Measurements from ENCODE around the gene TAOK3.

The TAOK3 gene

DNA sequence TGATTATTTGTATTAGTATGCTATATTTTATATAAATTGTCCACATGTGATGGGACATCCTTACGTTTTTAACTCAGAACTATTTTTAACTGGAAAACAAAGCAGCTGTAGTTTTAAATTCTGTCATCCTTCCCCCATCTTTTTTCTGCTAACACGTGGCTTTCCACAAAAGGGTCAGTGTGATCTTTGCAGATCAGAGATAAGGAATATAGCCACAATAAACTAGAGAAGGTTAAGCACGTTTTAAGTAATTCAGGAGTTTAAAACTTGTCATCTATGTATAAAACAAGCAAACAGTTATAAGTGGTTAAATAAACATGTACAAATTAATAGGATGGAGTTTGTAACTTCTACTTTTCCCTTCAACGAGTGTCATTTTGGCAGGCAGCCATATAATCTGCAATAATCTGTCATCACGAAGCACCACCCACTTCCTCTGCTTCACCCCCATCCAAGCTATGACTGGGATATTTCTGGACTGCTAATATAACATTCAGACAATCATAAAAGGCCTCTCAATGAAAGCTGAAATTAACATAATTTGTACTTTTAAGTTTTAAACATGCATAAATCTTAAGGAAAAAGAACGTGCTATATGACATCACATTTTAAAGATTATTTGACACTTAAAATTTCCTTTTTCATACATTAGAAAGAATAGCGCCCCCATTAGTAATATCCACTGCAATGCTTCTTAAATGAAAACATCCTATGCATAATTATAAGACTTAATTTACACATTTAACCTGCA is 15.3 kb downstream of the TAOK3 start:
- no peak overlapping the region for H3K27ac ChIP-seq (ENCODE audit: low read length)
- H3K79me2 ChIP-seq (ENCODE audit: low read length): no peaks in the 10 kb centered on the region
- no peak for DNase-seq

DNA sequence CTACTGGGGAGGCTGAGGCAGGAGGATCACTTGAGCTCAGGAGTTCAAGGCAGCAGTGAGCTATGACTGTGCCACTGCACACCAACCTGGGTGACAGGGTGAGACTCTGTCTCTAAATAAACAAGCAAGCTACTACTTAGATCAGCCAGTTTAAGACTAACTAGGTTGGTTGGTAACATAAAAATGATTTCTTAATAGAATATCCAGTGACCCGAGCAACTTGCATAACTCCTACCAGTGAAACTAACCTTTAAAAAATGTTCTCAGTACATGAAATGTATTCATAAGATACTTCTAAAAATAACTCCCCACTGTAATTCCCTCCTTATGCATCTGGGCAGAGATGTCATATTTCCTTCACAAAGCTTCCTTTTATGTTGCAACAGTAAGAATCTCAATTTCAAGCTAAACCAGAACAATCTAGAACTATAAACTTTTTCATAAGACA is 15.9 kb downstream of the TAOK3 start:
- TF ChIP-seq EZH2 (optimal IDR thresholded peaks at IDR 0.05; ENCODE audit: low read depth, low read length) (no peak), EZH2phosphoT487 (IDR thresholded peaks at IDR 0.05; ENCODE audit: low read length) (no peak)
- TF ChIP-seq, protein P1, sequence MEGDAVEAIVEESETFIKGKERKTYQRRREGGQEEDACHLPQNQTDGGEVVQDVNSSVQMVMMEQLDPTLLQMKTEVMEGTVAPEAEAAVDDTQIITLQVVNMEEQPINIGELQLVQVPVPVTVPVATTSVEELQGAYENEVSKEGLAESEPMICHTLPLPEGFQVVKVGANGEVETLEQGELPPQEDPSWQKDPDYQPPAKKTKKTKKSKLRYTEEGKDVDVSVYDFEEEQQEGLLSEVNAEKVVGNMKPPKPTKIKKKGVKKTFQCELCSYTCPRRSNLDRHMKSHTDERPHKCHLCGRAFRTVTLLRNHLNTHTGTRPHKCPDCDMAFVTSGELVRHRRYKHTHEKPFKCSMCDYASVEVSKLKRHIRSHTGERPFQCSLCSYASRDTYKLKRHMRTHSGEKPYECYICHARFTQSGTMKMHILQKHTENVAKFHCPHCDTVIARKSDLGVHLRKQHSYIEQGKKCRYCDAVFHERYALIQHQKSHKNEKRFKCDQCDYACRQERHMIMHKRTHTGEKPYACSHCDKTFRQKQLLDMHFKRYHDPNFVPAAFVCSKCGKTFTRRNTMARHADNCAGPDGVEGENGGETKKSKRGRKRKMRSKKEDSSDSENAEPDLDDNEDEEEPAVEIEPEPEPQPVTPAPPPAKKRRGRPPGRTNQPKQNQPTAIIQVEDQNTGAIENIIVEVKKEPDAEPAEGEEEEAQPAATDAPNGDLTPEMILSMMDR (IDR thresholded peaks at IDR 0.05; ENCODE audit: low read length): no peak
- H3K4me3 ChIP-seq (ENCODE audit: low read length): no peak overlapping the region
- H3K4me2 ChIP-seq (ENCODE audit: low read depth, low read length): no peak overlapping the region
- H3K36me3 ChIP-seq (replicated peaks; ENCODE audit: insufficient read depth, low read length): no peaks in the 10 kb centered on the region
- H3K27ac ChIP-seq (ENCODE audit: low read length): no peak overlapping the region
- H3K9me2 ChIP-seq (replicated peaks; ENCODE audit: insufficient read depth, low read length): no peaks in the 10 kb centered on the region
- no peaks in the 10 kb centered on the region for H3K9me3 ChIP-seq (replicated peaks; ENCODE audit: insufficient read depth, low read length)
- no peaks in the 10 kb centered on the region for H4K20me1 ChIP-seq (ENCODE audit: insufficient read depth, low read length)
- no peak for DNase-seq
- H2AFZ ChIP-seq (ENCODE audit: low read length): no peak overlapping the region
- no peak overlapping the region for H3K9ac ChIP-seq (ENCODE audit: low read length)
- H3K79me2 ChIP-seq (ENCODE audit: low read length): no peaks in the 10 kb centered on the region
- H3K27me3 ChIP-seq (replicated peaks; ENCODE audit: insufficient read depth, low read length): no peaks in the 10 kb centered on the region
- no peaks in the 10 kb centered on the region for H3K4me1 ChIP-seq (ENCODE audit: low read length)
- H3F3A ChIP-seq (ENCODE audit: insufficient read depth, low read length): no peaks in the 10 kb centered on the region

More for the DNA sequence above, 15.3 kb downstream of the TAOK3 start:
- TF ChIP-seq EZH2phosphoT487 (IDR thresholded peaks at IDR 0.05; ENCODE audit: low read length) (no peak), EZH2 (optimal IDR thresholded peaks at IDR 0.05; ENCODE audit: low read depth, low read length) (no peak)
- TF ChIP-seq, protein P1 (IDR thresholded peaks at IDR 0.05; ENCODE audit: low read length): no peak
- H3K4me2 ChIP-seq (ENCODE audit: low read depth, low read length): no peak overlapping the region
- no peak overlapping the region for H2AFZ ChIP-seq (ENCODE audit: low read length)
- H3K27me3 ChIP-seq (replicated peaks; ENCODE audit: insufficient read depth, low read length): no peaks in the 10 kb centered on the region
- no peaks in the 10 kb centered on the region for H3K9me3 ChIP-seq (replicated peaks; ENCODE audit: insufficient read depth, low read length)
- no peaks in the 10 kb centered on the region for H3K9me2 ChIP-seq (replicated peaks; ENCODE audit: insufficient read depth, low read length)
- no peaks in the 10 kb centered on the region for H3K4me1 ChIP-seq (ENCODE audit: low read length)
- H3K4me3 ChIP-seq (ENCODE audit: low read length): no peak overlapping the region
- H3K36me3 ChIP-seq (replicated peaks; ENCODE audit: insufficient read depth, low read length): no peaks in the 10 kb centered on the region
- no peaks in the 10 kb centered on the region for H3F3A ChIP-seq (ENCODE audit: insufficient read depth, low read length)
- no peak overlapping the region for H3K9ac ChIP-seq (ENCODE audit: low read length)
- H4K20me1 ChIP-seq (ENCODE audit: insufficient read depth, low read length): no peaks in the 10 kb centered on the region

DNA sequence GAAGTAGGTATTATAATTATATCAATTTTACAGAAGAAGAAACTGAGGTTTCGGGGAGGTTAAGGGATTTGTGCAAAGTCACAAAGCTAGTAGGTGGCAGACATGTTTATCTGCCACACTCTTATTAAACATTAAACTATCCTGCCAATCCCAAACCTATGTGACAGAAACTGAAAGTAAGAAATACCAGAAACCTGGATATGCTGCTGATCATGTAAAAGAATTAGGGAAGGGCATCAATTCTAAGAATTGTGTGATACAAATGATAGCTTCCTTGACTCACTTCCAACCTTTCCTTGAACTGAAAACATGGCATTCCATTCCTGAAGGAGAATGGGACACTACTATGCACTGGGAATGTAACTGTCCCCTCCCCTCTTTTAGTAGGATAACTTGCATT is 16.9 kb downstream of the TAOK3 start:
- Histone ChIP-seq H3K4me3 (ENCODE audit: low read length) (no peak overlapping the region), H3K4me2 (ENCODE audit: low read depth, low read length) (no peak overlapping the region), H3K9ac (ENCODE audit: low read length) (no peak overlapping the region), H3K27me3 (replicated peaks; ENCODE audit: insufficient read depth, low read length) (no peaks in the 10 kb centered on the region), H3K9me3 (replicated peaks; ENCODE audit: insufficient read depth, low read length) (no peaks in the 10 kb centered on the region), H3K79me2 (ENCODE audit: low read length) (no peaks in the 10 kb centered on the region), H3K4me1 (ENCODE audit: low read length) (no peaks in the 10 kb centered on the region), H2AFZ (ENCODE audit: low read length) (no peak overlapping the region), H3K36me3 (replicated peaks; ENCODE audit: insufficient read depth, low read length) (no peaks in the 10 kb centered on the region), H3F3A (ENCODE audit: insufficient read depth, low read length) (no peaks in the 10 kb centered on the region), H3K27ac (ENCODE audit: low read length) (no peak overlapping the region), H3K9me2 (replicated peaks; ENCODE audit: insufficient read depth, low read length) (no peaks in the 10 kb centered on the region), H4K20me1 (ENCODE audit: insufficient read depth, low read length) (no peaks in the 10 kb centered on the region)
- no peak for DNase-seq
- TF ChIP-seq, protein P1 (IDR thresholded peaks at IDR 0.05; ENCODE audit: low read length): no peak
- TF ChIP-seq EZH2phosphoT487 (IDR thresholded peaks at IDR 0.05; ENCODE audit: low read length) (no peak), EZH2 (optimal IDR thresholded peaks at IDR 0.05; ENCODE audit: low read depth, low read length) (no peak)
